ENCODE measurements around the gene TRIM2. TPM values are rescaled to one million over a fixed set of nuclear protein-coding genes. Genes with fewer than 3 reads are reported as not detected.

Gene TRIM2
- total RNA-seq, 4 donors from 2014 or later, result 25.9 to 121 (median 45.6) TPM

DNA sequence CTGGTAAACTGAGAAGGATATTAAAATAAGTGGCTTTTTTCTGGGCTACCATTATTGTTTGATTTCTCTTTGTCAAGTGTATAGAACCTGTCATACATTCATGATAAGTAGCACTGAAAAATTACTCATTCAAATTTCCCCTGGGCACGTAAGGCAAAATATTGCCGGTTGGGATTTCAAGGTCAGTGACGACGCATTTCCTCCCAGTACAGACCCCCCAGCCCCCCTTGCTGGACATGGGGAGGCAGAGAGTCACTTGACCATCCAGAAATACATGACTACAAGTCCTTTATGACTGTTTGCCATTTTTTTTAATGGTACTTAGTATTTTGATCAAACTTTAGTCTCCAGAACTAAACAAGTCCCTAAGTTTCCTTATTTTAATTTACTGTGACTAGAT, 133.4 kb downstream of the TRIM2 start:
- Histone ChIP-seq H3K9me3 (no peaks in the 10 kb centered on the region), H3K4me3 (no peak overlapping the region), H3K4me1 (no peaks in the 10 kb centered on the region), H3K27ac (no peak overlapping the region), H3K27me3 (no peaks in the 10 kb centered on the region), H3K36me3 (no peaks in the 10 kb centered on the region)
- no peak for TF ChIP-seq POLR2A (IDR thresholded peaks at IDR 0.05)
- TF ChIP-seq, protein P1, sequence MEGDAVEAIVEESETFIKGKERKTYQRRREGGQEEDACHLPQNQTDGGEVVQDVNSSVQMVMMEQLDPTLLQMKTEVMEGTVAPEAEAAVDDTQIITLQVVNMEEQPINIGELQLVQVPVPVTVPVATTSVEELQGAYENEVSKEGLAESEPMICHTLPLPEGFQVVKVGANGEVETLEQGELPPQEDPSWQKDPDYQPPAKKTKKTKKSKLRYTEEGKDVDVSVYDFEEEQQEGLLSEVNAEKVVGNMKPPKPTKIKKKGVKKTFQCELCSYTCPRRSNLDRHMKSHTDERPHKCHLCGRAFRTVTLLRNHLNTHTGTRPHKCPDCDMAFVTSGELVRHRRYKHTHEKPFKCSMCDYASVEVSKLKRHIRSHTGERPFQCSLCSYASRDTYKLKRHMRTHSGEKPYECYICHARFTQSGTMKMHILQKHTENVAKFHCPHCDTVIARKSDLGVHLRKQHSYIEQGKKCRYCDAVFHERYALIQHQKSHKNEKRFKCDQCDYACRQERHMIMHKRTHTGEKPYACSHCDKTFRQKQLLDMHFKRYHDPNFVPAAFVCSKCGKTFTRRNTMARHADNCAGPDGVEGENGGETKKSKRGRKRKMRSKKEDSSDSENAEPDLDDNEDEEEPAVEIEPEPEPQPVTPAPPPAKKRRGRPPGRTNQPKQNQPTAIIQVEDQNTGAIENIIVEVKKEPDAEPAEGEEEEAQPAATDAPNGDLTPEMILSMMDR (IDR thresholded peaks at IDR 0.05), result no peak
- DNase-seq, result no peak
- intact Hi-C loops (cut with DNase I; ENCODE audit: low total_unique reads), result no loop called here

DNA sequence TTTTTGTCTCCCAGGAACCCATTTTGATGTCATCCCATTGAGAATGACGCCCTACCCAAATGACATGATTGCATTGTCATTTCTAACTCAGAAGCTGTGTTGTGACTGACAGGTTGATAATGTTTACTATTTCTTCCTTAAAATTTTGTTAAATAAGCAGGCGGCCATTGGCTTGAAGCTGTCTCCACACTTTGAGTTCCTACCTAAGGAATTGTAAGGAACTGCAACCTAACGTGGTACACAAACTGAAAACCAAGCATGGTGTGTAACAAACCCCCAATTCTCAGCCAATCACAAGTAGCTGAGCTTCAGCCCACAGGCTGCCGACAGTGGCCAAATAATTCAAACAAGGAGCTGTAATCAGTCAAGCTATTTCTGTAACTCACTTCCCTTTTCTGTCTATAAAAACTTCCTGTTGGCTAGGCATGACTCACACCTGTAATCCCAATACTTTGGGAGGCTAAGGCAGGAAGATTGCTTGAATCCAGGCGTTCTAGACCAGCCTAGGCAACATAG, 137.4 kb downstream of the TRIM2 start:
- no peak for DNase-seq
- Histone ChIP-seq H3K9me3 (no peaks in the 10 kb centered on the region), H3K27ac (no peak overlapping the region), H3K4me3 (no peak overlapping the region), H3K27me3 (no peaks in the 10 kb centered on the region), H3K36me3 (no peaks in the 10 kb centered on the region), H3K4me1 (no peaks in the 10 kb centered on the region)
- TF ChIP-seq, protein P1 (IDR thresholded peaks at IDR 0.05), result no peak
- TF ChIP-seq POLR2A (IDR thresholded peaks at IDR 0.05), result no peak
- intact Hi-C loops (cut with DNase I; ENCODE audit: low total_unique reads), result loop anchor here (5.0 kb wide), 1 partner anchor 236 kb away; no protein-coding TSS in a partner anchor

DNA sequence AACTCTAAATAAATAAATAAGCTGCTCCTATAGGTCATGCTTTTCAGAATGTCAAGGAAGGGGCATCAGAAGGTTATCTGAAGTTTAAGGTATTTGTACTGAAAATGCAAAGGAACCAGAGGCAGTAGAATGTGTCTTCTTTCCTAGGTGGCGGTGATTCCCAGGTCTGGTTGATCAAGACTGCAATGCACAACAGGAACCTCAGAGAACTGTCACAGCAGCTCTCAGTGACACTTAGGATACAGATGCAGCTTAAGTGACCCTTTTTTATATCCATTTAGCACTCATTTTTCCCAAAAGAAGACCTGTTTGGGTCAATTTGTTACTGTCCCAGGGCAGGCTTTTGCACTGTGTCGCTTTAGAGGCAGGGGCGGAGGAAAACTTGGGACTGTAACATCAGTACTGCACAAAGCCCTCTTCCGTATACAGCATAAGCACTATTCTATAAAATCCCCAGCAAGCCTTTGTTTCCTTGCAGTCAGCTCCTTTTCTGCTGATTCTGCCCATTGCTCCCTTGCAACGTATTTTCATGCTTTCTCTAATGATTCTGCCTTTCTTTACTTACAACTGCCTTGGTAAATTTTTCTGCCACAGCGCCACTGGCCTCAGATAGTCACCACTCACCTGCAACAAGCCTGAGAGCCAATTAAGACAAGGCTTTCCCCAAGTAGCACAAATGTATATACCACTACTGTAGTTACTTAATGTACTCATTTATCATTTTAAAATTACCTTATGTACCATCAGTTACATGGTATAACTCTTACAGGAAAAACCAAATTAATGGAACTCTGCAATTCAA, 138.7 kb downstream of the TRIM2 start:
- Histone ChIP-seq H3K4me3 (no peak overlapping the region), H3K27me3 (no peaks in the 10 kb centered on the region), H3K4me1 (no peaks in the 10 kb centered on the region), H3K36me3 (no peaks in the 10 kb centered on the region), H3K9me3 (no peaks in the 10 kb centered on the region), H3K27ac (no peak overlapping the region)
- intact Hi-C loops (cut with DNase I; ENCODE audit: low total_unique reads), result loop anchor here (5.0 kb wide), 1 partner anchor 234 kb away; no protein-coding TSS in a partner anchor
- TF ChIP-seq POLR2A (IDR thresholded peaks at IDR 0.05), result no peak
- TF ChIP-seq, protein P1 (IDR thresholded peaks at IDR 0.05), result no peak
- no peak for DNase-seq

DNA sequence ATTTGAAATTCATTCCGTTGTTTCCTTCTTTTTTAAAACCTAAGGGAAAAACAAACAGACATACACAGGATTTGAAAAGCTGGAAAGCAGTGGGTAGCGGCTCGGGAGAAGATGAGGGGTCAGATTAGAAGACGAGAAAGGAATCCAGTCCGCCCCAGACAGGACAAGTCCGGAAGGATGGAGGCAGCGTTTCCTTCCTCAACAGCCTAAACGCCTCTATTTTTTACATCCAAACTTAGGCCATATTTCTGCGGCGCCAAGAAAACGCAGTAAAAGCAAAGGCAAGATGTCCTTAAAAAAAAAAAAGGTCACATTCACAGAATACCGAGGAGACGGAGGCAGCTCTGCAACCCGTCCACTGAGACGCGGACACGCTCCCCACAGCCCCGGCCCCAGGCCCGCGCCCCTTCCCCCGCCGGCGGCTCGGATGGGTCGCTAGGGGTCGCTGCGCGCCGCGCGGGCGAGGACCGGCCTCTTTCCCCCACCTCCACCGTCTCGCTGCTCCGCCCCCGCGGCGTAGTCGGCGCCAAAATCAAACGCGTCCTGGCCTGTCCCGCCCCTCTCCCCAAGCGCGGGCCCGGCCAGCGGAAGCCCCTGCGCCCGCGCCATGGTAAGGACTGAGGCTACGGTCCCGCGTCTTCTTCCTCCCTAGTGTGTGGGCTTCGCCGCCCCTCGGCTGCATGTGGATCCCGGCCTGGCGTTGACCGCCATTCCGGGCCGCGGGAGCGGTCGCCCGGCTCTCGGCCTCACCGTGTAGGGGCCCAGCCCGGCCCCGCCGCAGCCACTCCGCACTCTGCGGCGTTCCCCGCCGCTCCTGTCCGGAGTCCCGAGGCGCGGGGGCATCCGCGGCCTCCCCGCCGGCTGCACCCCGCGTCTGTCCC, 140.1 kb downstream of the TRIM2 start, which contains the start of gene MND1:
TSS of gene MND1 (plus strand) at position 558 of the 881 bp plus-strand sequence. CDS start at position 608, 50 bp downstream.
- Histone ChIP-seq H3K4me1 (no peaks in the 10 kb centered on the region), H3K27ac (peak within 1 kb of the TSS in 1 of 2 donors; percentile 34), H3K9me3 (no peaks in the 10 kb centered on the region), H3K4me3 (peak within 1 kb of the TSS; percentile 34 to 67), H3K36me3 (no peaks in the 10 kb centered on the region), H3K27me3 (no peaks in the 10 kb centered on the region)
- TF ChIP-seq, protein P1 (IDR thresholded peaks at IDR 0.05), result peak; percentile 86 to 100 (median 92)
- TF ChIP-seq POLR2A (IDR thresholded peaks at IDR 0.05), result no peak
- intact Hi-C loops (cut with DNase I; ENCODE audit: low total_unique reads), result loop anchor here (5.0 kb wide), 1 partner anchor 233 kb away; no protein-coding TSS in a partner anchor
- DNase-seq, result peak; percentile 80 to 87

Measured in uterus (tissue), 4 donors.